ENCODE measurements around the gene STAB1.

DNA sequence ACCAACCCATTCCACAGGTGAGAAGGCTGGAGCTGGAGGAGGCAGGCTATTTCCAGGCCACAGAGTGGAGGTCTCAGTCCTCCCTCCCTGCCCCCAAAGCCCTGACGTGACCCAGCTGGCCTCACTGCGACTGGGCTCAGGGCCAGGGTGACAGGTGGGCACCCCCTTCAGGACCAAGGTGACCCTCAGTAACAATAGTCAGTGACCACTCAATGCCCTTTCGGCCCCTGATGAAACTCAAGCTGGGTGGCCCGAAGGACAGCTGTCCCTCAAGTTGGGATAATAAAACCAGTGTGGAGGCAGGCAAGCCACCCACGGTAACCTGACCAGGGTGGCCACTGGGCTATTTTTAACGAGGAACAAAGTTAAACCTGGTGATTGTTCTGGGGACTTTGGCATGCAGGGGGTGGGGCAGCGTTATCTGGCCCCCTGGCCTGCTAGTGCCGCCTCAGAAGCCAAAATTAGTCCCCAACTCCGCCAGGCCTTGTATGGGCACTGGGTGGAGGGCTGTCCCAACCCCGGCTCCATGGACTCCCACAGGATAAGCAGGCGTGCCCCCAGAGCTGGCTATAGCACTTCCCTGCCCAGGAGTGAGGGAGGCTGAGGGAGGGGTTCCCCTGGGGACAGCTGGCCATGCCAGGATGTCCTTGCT lies 42.4 kb upstream of the STAB1 start:
- TF ChIP-seq POLR2A (IDR thresholded peaks at IDR 0.05; ENCODE audit: low read length), result no peak
- TF ChIP-seq GATA1 (IDR thresholded peaks at IDR 0.05; ENCODE audit: low read depth, low read length), result no peak

Measured in erythroblast (primary cell).